ENCODE results near the gene DENND1A. TPM values are rescaled to one million over a fixed set of nuclear protein-coding genes. Genes with fewer than 3 reads are reported as not detected.

DENND1A gene
- total RNA-seq, 1 experiment from 2014 or later: 19.7 TPM

GRCh38 chr9:123530244-123530643, 399.7 kb downstream of the DENND1A start:
- Histone ChIP-seq H3K36me3 (ENCODE audit: control insufficient read depth, insufficient read depth, low read length) (no peaks in the 10 kb centered on the region), H3K4me1 (ENCODE audit: control insufficient read depth, insufficient read depth, low read length) (no peaks in the 10 kb centered on the region), H3K4me3 (ENCODE audit: low read depth in 2 of 2, low read length in 2 of 2) (no peak overlapping the region), H3K27me3 (ENCODE audit: control insufficient read depth, insufficient read depth, low read length) (no peaks in the 10 kb centered on the region), H3K9me3 (ENCODE audit: control insufficient read depth, insufficient read depth, low read depth, low read length) (no peaks in the 10 kb centered on the region), H3K27ac (ENCODE audit: low read length) (no peak overlapping the region)
- no TSS peak for BruUV-seq (replicated peaks)
- POLR2A ChIA-PET: no interaction called here
- DNase-seq (ENCODE audit: low read depth, low spot score) (no peak), ATAC-seq (no peak)
- CTCF ChIA-PET: no interaction called here
- in situ Hi-C loops (cut with HindIII; ENCODE audit: low pct_unique_long_range_greater_than_20kb, low sequenced_read_pairs) (no loop called here), intact Hi-C loops (cut with micrococcal nuclease; ENCODE audit: unreplicated experiment) (no loop called here)
- no peak for TF ChIP-seq REST (IDR thresholded peaks at IDR 0.05; ENCODE audit: insufficient read depth in 1 of 2, low read depth in 2 of 2, low read length in 1 of 2)
- TF ChIP-seq, protein P1, sequence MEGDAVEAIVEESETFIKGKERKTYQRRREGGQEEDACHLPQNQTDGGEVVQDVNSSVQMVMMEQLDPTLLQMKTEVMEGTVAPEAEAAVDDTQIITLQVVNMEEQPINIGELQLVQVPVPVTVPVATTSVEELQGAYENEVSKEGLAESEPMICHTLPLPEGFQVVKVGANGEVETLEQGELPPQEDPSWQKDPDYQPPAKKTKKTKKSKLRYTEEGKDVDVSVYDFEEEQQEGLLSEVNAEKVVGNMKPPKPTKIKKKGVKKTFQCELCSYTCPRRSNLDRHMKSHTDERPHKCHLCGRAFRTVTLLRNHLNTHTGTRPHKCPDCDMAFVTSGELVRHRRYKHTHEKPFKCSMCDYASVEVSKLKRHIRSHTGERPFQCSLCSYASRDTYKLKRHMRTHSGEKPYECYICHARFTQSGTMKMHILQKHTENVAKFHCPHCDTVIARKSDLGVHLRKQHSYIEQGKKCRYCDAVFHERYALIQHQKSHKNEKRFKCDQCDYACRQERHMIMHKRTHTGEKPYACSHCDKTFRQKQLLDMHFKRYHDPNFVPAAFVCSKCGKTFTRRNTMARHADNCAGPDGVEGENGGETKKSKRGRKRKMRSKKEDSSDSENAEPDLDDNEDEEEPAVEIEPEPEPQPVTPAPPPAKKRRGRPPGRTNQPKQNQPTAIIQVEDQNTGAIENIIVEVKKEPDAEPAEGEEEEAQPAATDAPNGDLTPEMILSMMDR (IDR thresholded peaks at IDR 0.05): no peak
- TF ChIP-seq SIN3A (IDR thresholded peaks at IDR 0.05; ENCODE audit: borderline replicate concordance, insufficient read depth, low read depth, low read length): no peak
- no peak for TF ChIP-seq POLR2AphosphoS5 (IDR thresholded peaks at IDR 0.05; ENCODE audit: low read depth, low read length)
- no peak for TF ChIP-seq TCF7L2 (IDR thresholded peaks at IDR 0.05; ENCODE audit: low read depth, low read length)

- in situ Hi-C loops (cut with HindIII; ENCODE audit: low pct_unique_long_range_greater_than_20kb, low sequenced_read_pairs) (no loop called here), intact Hi-C loops (cut with micrococcal nuclease; ENCODE audit: unreplicated experiment) (no loop called here)
- Histone ChIP-seq H3K27me3 (ENCODE audit: control insufficient read depth, insufficient read depth, low read length) (no peaks in the 10 kb centered on the region), H3K4me1 (ENCODE audit: control insufficient read depth, insufficient read depth, low read length) (no peaks in the 10 kb centered on the region), H3K9me3 (ENCODE audit: control insufficient read depth, insufficient read depth, low read depth, low read length) (no peaks in the 10 kb centered on the region), H3K4me3 (ENCODE audit: low read depth in 2 of 2, low read length in 2 of 2) (no peak overlapping the region), H3K27ac (ENCODE audit: low read length) (no peak overlapping the region), H3K36me3 (ENCODE audit: control insufficient read depth, insufficient read depth, low read length) (no peaks in the 10 kb centered on the region)
- TF ChIP-seq REST (IDR thresholded peaks at IDR 0.05; ENCODE audit: insufficient read depth in 1 of 2, low read depth in 2 of 2, low read length in 1 of 2) (no peak), POLR2AphosphoS5 (IDR thresholded peaks at IDR 0.05; ENCODE audit: low read depth, low read length) (no peak), SIN3A (IDR thresholded peaks at IDR 0.05; ENCODE audit: borderline replicate concordance, insufficient read depth, low read depth, low read length) (no peak), TCF7L2 (IDR thresholded peaks at IDR 0.05; ENCODE audit: low read depth, low read length) (no peak)
- TF ChIP-seq, protein P1 (IDR thresholded peaks at IDR 0.05): no peak
- ATAC-seq: no peak
- ChIA-PET CTCF (no interaction called here), POLR2A (no interaction called here)
- no TSS peak for BruUV-seq (replicated peaks)
- DNase-seq (ENCODE audit: low read depth, low spot score): no peak
Observed at GRCh38 chr9:123528501-123528900, 401.4 kb downstream of the DENND1A start.
